GM18907 (cell line): ENCODE measurements around the gene NBEAL1.
"Not testable (repeated sequence)": the region's sequence is repeated elsewhere in the genome, so short reads cannot be mapped to it uniquely, and the experiment has no call there.

Source experiments
- ATAC-seq: cut with Tn5 transposase; IDR thresholded peaks from one replicate; pipeline ENCODE4 v1.9.1; 2021; ENCODE audit warnings: mild to moderate bottlenecking, moderate library complexity; ENCODE audit not compliant: unreplicated experiment

The NBEAL1 gene

GRCh38 chr2:203105996-203106395 lies 91.3 kb downstream of the NBEAL1 start:
- ATAC-seq = no peak

- not testable (repeated sequence) for ATAC-seq
Observed at GRCh38 chr2:203110496-203110895, 95.8 kb downstream of the NBEAL1 start.

- ATAC-seq = no peak
Observed at GRCh38 chr2:203112342-203112741, 97.7 kb downstream of the NBEAL1 start.

- not testable (repeated sequence) for ATAC-seq
Observed at GRCh38 chr2:203115201-203115700, 100.6 kb downstream of the NBEAL1 start.

- no peak for ATAC-seq
Observed at GRCh38 chr2:203122317-203122986, 107.8 kb downstream of the NBEAL1 start.

GRCh38 chr2:203126996-203127395 lies 112.3 kb downstream of the NBEAL1 start:
- ATAC-seq = no peak

- no peak for ATAC-seq
Observed at GRCh38 chr2:203135105-203135504, 120.4 kb downstream of the NBEAL1 start.

GRCh38 chr2:203143391-203143790 lies 128.7 kb downstream of the NBEAL1 start:
- no peak for ATAC-seq

- ATAC-seq = no peak
Observed at GRCh38 chr2:203149194-203149593, 134.5 kb downstream of the NBEAL1 start.

GRCh38 chr2:203155406-203155805 lies 140.7 kb downstream of the NBEAL1 start:
- ATAC-seq = no peak

GRCh38 chr2:203162722-203163121 lies 148.0 kb downstream of the NBEAL1 start:
- ATAC-seq = not testable (repeated sequence)

- ATAC-seq = no peak
Observed at GRCh38 chr2:203164311-203164935, 149.7 kb downstream of the NBEAL1 start.

- no peak for ATAC-seq
Observed at GRCh38 chr2:203167751-203168150, 153.1 kb downstream of the NBEAL1 start.

- no peak for ATAC-seq
Observed at GRCh38 chr2:203170502-203170901, 155.8 kb downstream of the NBEAL1 start.

- ATAC-seq = no peak
Observed at GRCh38 chr2:203175371-203175770, 160.7 kb downstream of the NBEAL1 start.

GRCh38 chr2:203177361-203177760 lies 162.7 kb downstream of the NBEAL1 start:
- no peak for ATAC-seq

GRCh38 chr2:203185864-203186263 lies 171.2 kb downstream of the NBEAL1 start:
- no peak for ATAC-seq

- not testable (repeated sequence) for ATAC-seq
Observed at GRCh38 chr2:203190547-203190946, 175.9 kb downstream of the NBEAL1 start.

GRCh38 chr2:203191026-203191425 lies 176.4 kb downstream of the NBEAL1 start:
- ATAC-seq = not testable (repeated sequence)

- ATAC-seq = no peak
Observed at GRCh38 chr2:203191961-203192360, 177.3 kb downstream of the NBEAL1 start.

- ATAC-seq = no peak
Observed at GRCh38 chr2:203195331-203196036, 180.8 kb downstream of the NBEAL1 start.

GRCh38 chr2:203200866-203201265 lies 186.2 kb downstream of the NBEAL1 start:
- no peak for ATAC-seq
